ENCODE data around the gene MAP2K7. TPM values are rescaled to one million over a fixed set of nuclear protein-coding genes. Genes with fewer than 3 reads are reported as not detected.
A peak's percentile ranks its signal among the peaks of the same experiment; 100 is the strongest.

The MAP2K7 gene
- total and polyA plus RNA-seq, 2 of the 4 experiments (the other 2 are of a cell fraction), result 4.1 to 15.6 TPM

DNA sequence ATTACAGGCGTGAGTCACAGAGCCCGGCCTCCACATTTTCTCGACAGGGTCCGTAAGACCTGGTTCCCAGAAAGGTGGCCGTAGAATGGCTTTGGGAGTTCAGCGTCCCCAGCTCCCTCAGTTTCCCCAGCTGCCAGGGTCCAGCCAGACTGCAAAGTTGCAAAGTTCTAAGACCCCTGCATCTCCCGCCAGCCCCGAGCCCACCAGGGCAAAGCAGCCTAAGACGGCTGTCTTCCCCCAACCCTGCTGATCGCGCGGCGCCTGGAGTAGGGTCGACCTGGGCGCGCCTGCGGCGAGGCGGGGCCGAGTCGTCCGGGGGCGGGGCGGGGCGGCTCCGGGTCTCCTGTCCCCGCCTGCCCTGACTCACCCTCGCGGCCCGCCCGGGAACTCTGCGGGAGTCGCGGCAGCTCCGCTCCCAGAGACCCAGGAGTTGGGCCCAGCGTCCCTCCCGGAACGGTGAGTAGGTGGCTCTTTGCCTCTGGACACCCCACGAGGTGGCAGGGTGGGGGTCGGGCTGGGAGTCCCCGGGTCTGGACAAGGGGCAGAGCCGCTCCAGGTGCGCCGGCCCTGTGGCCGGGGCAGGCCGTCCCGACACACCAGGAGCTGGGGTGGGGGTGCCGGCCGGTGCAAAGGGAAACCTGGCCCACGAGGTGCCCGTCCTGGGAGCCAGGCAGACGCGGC is 15.4 kb upstream of the MAP2K7 start, which contains the start of gene LRRC8E:
Gene LRRC8E (plus strand): TSS at position 366 of the 681 bp plus-strand sequence. CDS start 7,094 bp downstream, outside the sequence.
- Histone ChIP-seq H4K8ac (ENCODE audit: low read depth in 2 of 2, low read length in 2 of 2) (peak within 1 kb of the TSS; percentile 81 to 89), H4K91ac (ENCODE audit: insufficient read depth, low read depth, low read length) (peak within 1 kb of the TSS; percentile 52; the same call in 1 of the 2 replicates), H2BK5ac (ENCODE audit: low read depth, low read length, poor library complexity, severe bottlenecking) (peak within 1 kb of the TSS; percentile 35), H4K20me1 (ENCODE audit: insufficient read depth, low read length) (no peaks in the 10 kb centered on the region), H3K9ac (ENCODE audit: low read depth, low read length) (peak within 1 kb of the TSS; percentile 73), H3K9me1 (ENCODE audit: insufficient read depth, low read length) (0 out of 2 replicates have a peak, but pooled peaks cover 2% of the 10 kb centered on the region), H3K4me3 (ENCODE audit: insufficient read depth, low read depth, low read length) (peak within 1 kb of the TSS; percentile 79), H3K9me3 (ENCODE audit: control insufficient read depth, insufficient read depth, low read length) (no peaks in the 10 kb centered on the region), H2BK20ac (ENCODE audit: low read depth, low read length) (no peak within 1 kb of the TSS), H3K14ac (replicated peaks; ENCODE audit: low read depth, low read length) (peak within 1 kb of the TSS; percentile 89), H3K27me3 (ENCODE audit: control insufficient read depth, insufficient read depth, low read length) (no peaks in the 10 kb centered on the region), H3K56ac (ENCODE audit: extremely low read depth, insufficient read depth, low read length) (0 out of 2 replicates have a peak within 1 kb of the TSS, but pooled peaks have one; percentile 3), H2AK9ac (replicated peaks; ENCODE audit: low read depth, low read length, poor library complexity) (peak within 1 kb of the TSS; percentile 94), H3K23ac (ENCODE audit: low read depth, low read length) (peak within 1 kb of the TSS; percentile 31; the same call in 1 of the 2 replicates), H2BK15ac (ENCODE audit: low read depth, low read length) (no peak within 1 kb of the TSS), H2AFZ (replicated peaks; ENCODE audit: low read length, poor library complexity) (peak within 1 kb of the TSS; percentile 91), H3K4me1 (ENCODE audit: control insufficient read depth, insufficient read depth, low read length) (peaks cover 3% of the 10 kb centered on the region; the same call in 1 of the 2 replicates), H3K18ac (ENCODE audit: low read depth, low read length) (no peak within 1 kb of the TSS), H3K79me1 (ENCODE audit: low read depth in 1 of 2, low read length in 2 of 2) (peaks cover 6 to 25% of the 10 kb centered on the region in 2 experiments), H3K4ac (ENCODE audit: low read depth, low read length) (peak within 1 kb of the TSS; percentile 58), H3K27ac (ENCODE audit: insufficient read depth, low read length) (peak within 1 kb of the TSS; percentile 40; the same call in 1 of the 2 replicates), H4K5ac (ENCODE audit: low read depth, low read length) (no peak within 1 kb of the TSS), H2BK120ac (ENCODE audit: low read depth, low read length) (peak within 1 kb of the TSS; percentile 36; the same call in 1 of the 2 replicates), H3K4me2 (ENCODE audit: low read depth, low read length) (peak within 1 kb of the TSS; percentile 86), H2AK5ac (ENCODE audit: low read depth, low read length) (peak within 1 kb of the TSS; percentile 70), H3K36me3 (ENCODE audit: control insufficient read depth, insufficient read depth, low read length) (no peaks in the 10 kb centered on the region)
- TF ChIP-seq CEBPB (IDR thresholded peaks at IDR 0.05; ENCODE audit: low read depth, low read length) (no peak), MXI1 (IDR thresholded peaks at IDR 0.05; ENCODE audit: borderline replicate concordance, low read depth, low read length) (no peak), MAFK (IDR thresholded peaks at IDR 0.05; ENCODE audit: low read depth, low read length) (no peak), RCOR1 (IDR thresholded peaks at IDR 0.05; ENCODE audit: insufficient replicate concordance, low read length) (no peak), ELK1 (IDR thresholded peaks at IDR 0.05; ENCODE audit: borderline replicate concordance, low read depth, low read length) (no peak), BHLHE40 (IDR thresholded peaks at IDR 0.05; ENCODE audit: low read depth, low read length) (no peak), POLR2A (IDR thresholded peaks at IDR 0.05; ENCODE audit: low read depth, low read length) (peak; percentile 88), NFE2L2 (IDR thresholded peaks at IDR 0.05; ENCODE audit: low read depth, low read length) (no peak), RFX5 (IDR thresholded peaks at IDR 0.05; ENCODE audit: low read depth, low read length) (no peak), MAZ (IDR thresholded peaks at IDR 0.05; ENCODE audit: borderline replicate concordance, low read depth, low read length) (peak; percentile 36; the same call in 1 of the 2 replicates), RAD21 (IDR thresholded peaks at IDR 0.05; ENCODE audit: low read length) (no peak)
- TF ChIP-seq, protein P1, sequence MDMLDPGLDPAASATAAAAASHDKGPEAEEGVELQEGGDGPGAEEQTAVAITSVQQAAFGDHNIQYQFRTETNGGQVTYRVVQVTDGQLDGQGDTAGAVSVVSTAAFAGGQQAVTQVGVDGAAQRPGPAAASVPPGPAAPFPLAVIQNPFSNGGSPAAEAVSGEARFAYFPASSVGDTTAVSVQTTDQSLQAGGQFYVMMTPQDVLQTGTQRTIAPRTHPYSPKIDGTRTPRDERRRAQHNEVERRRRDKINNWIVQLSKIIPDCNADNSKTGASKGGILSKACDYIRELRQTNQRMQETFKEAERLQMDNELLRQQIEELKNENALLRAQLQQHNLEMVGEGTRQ (IDR thresholded peaks at IDR 0.05; ENCODE audit: low read depth, low read length), result no peak
- TF ChIP-seq, protein P2, sequence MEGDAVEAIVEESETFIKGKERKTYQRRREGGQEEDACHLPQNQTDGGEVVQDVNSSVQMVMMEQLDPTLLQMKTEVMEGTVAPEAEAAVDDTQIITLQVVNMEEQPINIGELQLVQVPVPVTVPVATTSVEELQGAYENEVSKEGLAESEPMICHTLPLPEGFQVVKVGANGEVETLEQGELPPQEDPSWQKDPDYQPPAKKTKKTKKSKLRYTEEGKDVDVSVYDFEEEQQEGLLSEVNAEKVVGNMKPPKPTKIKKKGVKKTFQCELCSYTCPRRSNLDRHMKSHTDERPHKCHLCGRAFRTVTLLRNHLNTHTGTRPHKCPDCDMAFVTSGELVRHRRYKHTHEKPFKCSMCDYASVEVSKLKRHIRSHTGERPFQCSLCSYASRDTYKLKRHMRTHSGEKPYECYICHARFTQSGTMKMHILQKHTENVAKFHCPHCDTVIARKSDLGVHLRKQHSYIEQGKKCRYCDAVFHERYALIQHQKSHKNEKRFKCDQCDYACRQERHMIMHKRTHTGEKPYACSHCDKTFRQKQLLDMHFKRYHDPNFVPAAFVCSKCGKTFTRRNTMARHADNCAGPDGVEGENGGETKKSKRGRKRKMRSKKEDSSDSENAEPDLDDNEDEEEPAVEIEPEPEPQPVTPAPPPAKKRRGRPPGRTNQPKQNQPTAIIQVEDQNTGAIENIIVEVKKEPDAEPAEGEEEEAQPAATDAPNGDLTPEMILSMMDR (conservative IDR thresholded peaks at IDR 0.05; ENCODE audit: low read depth, low read length), result no peak
- intact Hi-C loops (cut with micrococcal nuclease) (no loop called here), dilution Hi-C loops (cut with HindIII; ENCODE audit: low sequenced_read_pairs, unreplicated experiment) (no loop called here), in situ Hi-C loops (cut with MboI; ENCODE audit: low sequenced_read_pairs) (no loop called here)
- ChIA-PET POLR2A (ENCODE audit: unreplicated experiment) (no interaction called here), CTCF (interaction anchor here (0.6 to 0.9 kb wide), 2 partner anchors 15 to 111 kb away, joined by 3 read pairs; partner anchors contain the start of gene MAP2K7)
- DNase-seq (peak; percentile 55), ATAC-seq (ENCODE audit: low read depth) (peak; percentile 98)
- WGBS, 2 experiments (ENCODE audit: extremely low coverage in 2 of 2, insufficient read length in 1 of 2), result 1% methylated on average over 18 of the region's 53 CpGs; no CpG with 5 or more reads in 1 of the 2 experiments
- BruUV-seq (replicated peaks), result no TSS peak
